Measurements from ENCODE around the gene ARHGEF17. TPM values are rescaled to one million over a fixed set of nuclear protein-coding genes. Genes with fewer than 3 reads are reported as not detected.
A peak's percentile ranks its signal among the peaks of the same experiment; 100 is the strongest.

The ARHGEF17 gene
- total and polyA plus RNA-seq, 2 of the 13 experiments (the other 11 are each of a cell fraction or from before 2014, with no cell fraction given), result 10.7 to 28.8 TPM

DNA sequence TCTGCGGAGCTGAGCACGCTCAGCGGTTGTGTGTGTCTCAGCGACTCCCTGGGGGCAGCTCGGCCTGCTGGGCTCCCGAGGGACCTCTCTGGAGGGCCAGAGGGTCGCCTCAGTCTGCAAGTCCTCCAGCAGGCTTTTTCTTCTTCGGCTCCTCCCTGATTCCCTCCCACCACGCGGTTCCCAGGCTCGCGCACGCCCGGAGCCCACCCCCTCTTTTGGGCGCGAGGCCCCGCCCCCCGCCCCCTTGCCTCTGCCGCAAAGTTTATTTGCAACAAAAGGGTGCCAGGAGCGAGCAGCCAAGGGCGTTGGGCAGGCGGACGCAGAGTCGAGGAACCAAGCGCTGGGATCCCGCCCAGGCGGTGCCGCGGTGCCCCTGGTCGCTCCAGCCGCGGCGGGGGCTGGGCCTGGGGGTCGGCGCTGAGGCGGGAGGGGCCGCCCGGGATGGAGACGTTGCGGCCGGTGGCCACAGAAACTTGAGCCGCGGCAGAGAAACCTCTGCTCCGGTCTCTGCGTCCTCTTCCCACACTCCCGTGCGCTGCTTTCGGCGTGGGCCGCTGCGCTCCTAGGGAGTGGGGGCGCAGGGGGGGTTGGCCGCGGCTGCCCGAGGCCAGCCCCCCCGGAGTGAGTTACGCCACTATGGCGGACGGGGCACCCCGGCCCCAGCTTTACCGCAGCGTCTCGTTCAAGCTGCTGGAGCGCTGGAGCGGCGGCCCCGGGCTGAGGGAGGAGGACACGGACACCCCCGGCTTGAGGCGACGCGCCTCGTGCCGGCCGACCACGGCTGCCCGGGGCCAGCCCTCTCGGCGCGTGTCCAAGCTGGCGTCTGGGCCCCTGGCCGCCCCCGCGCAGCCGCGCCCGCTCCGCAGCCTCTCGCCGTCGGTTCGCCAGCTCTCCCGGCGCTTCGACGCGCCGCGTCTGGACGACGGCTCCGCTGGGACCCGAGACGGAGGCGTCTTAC lies at the start of gene ARHGEF17 (continued):
- TF ChIP-seq, protein P1, sequence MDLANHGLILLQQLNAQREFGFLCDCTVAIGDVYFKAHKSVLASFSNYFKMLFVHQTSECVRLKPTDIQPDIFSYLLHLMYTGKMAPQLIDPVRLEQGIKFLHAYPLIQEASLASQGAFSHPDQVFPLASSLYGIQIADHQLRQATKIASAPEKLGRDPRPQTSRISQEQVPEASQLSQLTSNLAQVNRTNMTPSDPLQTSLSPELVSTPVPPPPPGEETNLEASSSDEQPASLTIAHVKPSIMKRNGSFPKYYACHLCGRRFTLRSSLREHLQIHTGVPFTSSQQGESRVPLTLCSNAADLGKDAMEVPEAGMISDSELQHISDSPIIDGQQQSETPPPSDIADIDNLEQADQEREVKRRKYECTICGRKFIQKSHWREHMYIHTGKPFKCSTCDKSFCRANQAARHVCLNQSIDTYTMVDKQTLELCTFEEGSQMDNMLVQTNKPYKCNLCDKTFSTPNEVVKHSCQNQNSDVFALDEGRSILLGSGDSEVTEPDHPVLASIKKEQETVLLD (CRISPR knock-in tag; IDR thresholded peaks at IDR 0.05; ENCODE audit: low read depth), result peak; percentile 3; the same call in 1 of the 2 replicates
- TF ChIP-seq KDM5B (CRISPR knock-in tag; IDR thresholded peaks at IDR 0.05; ENCODE audit: borderline replicate concordance), result peak; percentile 51; the same call in 1 of the 2 replicates
- TF ChIP-seq CHD4 (IDR thresholded peaks at IDR 0.05; ENCODE audit: borderline replicate concordance, low read length), result no peak
- no peak; the same call in 1 of the 2 replicates for TF ChIP-seq ZFY (CRISPR knock-in tag; IDR thresholded peaks at IDR 0.05)
- TF ChIP-seq, protein P2, sequence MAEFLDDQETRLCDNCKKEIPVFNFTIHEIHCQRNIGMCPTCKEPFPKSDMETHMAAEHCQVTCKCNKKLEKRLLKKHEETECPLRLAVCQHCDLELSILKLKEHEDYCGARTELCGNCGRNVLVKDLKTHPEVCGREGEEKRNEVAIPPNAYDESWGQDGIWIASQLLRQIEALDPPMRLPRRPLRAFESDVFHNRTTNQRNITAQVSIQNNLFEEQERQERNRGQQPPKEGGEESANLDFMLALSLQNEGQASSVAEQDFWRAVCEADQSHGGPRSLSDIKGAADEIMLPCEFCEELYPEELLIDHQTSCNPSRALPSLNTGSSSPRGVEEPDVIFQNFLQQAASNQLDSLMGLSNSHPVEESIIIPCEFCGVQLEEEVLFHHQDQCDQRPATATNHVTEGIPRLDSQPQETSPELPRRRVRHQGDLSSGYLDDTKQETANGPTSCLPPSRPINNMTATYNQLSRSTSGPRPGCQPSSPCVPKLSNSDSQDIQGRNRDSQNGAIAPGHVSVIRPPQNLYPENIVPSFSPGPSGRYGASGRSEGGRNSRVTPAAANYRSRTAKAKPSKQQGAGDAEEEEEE (CRISPR knock-in tag; IDR thresholded peaks at IDR 0.05; ENCODE audit: borderline replicate concordance), result no peak
- no peak for TF ChIP-seq HOXD1 (CRISPR knock-in tag; IDR thresholded peaks at IDR 0.05)
- TF ChIP-seq ZNF292 (CRISPR knock-in tag; IDR thresholded peaks at IDR 0.05; ENCODE audit: borderline replicate concordance, low read depth), result no peak; the same call in 1 of the 2 replicates
- no peak for TF ChIP-seq TSC22D2 (CRISPR knock-in tag; IDR thresholded peaks at IDR 0.05; ENCODE audit: borderline replicate concordance)
- TF ChIP-seq ZFP36L2 (CRISPR knock-in tag; IDR thresholded peaks at IDR 0.05), result no peak
- TF ChIP-seq RBM39 (IDR thresholded peaks at IDR 0.05; ENCODE audit: low read depth, low read length, poor library complexity, severe bottlenecking), result peak; percentile 56
- TF ChIP-seq, protein P3, sequence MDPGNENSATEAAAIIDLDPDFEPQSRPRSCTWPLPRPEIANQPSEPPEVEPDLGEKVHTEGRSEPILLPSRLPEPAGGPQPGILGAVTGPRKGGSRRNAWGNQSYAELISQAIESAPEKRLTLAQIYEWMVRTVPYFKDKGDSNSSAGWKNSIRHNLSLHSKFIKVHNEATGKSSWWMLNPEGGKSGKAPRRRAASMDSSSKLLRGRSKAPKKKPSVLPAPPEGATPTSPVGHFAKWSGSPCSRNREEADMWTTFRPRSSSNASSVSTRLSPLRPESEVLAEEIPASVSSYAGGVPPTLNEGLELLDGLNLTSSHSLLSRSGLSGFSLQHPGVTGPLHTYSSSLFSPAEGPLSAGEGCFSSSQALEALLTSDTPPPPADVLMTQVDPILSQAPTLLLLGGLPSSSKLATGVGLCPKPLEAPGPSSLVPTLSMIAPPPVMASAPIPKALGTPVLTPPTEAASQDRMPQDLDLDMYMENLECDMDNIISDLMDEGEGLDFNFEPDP (CRISPR knock-in tag; conservative IDR thresholded peaks at IDR 0.05), result 0 out of 2 replicates have a peak, but pooled peaks have one; percentile 50
- peak; percentile 12; the same call in 1 of the 2 replicates for TF ChIP-seq YEATS4 (CRISPR knock-in tag; IDR thresholded peaks at IDR 0.05; ENCODE audit: borderline replicate concordance)
- TF ChIP-seq ZNF230 (CRISPR knock-in tag; IDR thresholded peaks at IDR 0.05), result no peak
- TF ChIP-seq ZNF577 (CRISPR knock-in tag; IDR thresholded peaks at IDR 0.05; ENCODE audit: borderline replicate concordance, low read depth), result no peak
- TF ChIP-seq, protein P4, sequence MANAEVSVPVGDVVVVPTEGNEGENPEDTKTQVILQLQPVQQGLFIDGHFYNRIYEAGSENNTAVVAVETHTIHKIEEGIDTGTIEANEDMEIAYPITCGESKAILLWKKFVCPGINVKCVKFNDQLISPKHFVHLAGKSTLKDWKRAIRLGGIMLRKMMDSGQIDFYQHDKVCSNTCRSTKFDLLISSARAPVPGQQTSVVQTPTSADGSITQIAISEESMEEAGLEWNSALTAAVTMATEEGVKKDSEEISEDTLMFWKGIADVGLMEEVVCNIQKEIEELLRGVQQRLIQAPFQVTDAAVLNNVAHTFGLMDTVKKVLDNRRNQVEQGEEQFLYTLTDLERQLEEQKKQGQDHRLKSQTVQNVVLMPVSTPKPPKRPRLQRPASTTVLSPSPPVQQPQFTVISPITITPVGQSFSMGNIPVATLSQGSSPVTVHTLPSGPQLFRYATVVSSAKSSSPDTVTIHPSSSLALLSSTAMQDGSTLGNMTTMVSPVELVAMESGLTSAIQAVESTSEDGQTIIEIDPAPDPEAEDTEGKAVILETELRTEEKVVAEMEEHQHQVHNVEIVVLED (CRISPR knock-in tag; IDR thresholded peaks at IDR 0.05; ENCODE audit: borderline replicate concordance), result peak; percentile 56; the same call in 1 of the 2 replicates
- TF ChIP-seq ZNF251 (CRISPR knock-in tag; IDR thresholded peaks at IDR 0.05), result no peak
- TF ChIP-seq, protein P5, sequence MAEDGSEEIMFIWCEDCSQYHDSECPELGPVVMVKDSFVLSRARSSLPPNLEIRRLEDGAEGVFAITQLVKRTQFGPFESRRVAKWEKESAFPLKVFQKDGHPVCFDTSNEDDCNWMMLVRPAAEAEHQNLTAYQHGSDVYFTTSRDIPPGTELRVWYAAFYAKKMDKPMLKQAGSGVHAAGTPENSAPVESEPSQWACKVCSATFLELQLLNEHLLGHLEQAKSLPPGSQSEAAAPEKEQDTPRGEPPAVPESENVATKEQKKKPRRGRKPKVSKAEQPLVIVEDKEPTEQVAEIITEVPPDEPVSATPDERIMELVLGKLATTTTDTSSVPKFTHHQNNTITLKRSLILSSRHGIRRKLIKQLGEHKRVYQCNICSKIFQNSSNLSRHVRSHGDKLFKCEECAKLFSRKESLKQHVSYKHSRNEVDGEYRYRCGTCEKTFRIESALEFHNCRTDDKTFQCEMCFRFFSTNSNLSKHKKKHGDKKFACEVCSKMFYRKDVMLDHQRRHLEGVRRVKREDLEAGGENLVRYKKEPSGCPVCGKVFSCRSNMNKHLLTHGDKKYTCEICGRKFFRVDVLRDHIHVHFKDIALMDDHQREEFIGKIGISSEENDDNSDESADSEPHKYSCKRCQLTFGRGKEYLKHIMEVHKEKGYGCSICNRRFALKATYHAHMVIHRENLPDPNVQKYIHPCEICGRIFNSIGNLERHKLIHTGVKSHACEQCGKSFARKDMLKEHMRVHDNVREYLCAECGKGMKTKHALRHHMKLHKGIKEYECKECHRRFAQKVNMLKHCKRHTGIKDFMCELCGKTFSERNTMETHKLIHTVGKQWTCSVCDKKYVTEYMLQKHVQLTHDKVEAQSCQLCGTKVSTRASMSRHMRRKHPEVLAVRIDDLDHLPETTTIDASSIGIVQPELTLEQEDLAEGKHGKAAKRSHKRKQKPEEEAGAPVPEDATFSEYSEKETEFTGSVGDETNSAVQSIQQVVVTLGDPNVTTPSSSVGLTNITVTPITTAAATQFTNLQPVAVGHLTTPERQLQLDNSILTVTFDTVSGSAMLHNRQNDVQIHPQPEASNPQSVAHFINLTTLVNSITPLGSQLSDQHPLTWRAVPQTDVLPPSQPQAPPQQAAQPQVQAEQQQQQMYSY (CRISPR knock-in tag; IDR thresholded peaks at IDR 0.05), result peak; percentile 51; the same call in 1 of the 2 replicates

All from HepG2 (cell line).